A549 (cell line): ENCODE results near the gene ADH1A.

Experiments
- BCL3 ChIP-seq: fragments of >200 bp; sonication (Bioruptor Twin); formaldehyde crosslinking; IDR thresholded peaks from 3 replicates; pipeline ENCODE4 v1.6.1; 2016
- BHLHE40 ChIP-seq: IDR thresholded peaks from 2 replicates; pipeline ENCODE4 v1.6.1; 2012; ENCODE audit warnings: low read depth, low read length, inconsistent platforms
- CTCF ChIP-seq: fragments of >200 bp; sonication (Bioruptor Twin); formaldehyde crosslinking; IDR thresholded peaks from 3 replicates; pipeline ENCODE4 v1.5.1; 2016
- EP300 ChIP-seq, 2 experiments: fragments of >200 bp; sonication (Bioruptor Twin); formaldehyde crosslinking; IDR thresholded peaks; 2 replicates in 1 of 2; 3 replicates in 1 of 2; pipeline ENCODE4 v1.6.1; 2016 to 2017
- HOXB13 ChIP-seq: fragments of 250-450 bp; sonication (Bioruptor Pico); IDR thresholded peaks from 2 replicates; pipeline ENCODE4 v1.5.0; 2020; ENCODE audit warnings: low read depth, mild to moderate bottlenecking, moderate library complexity
- HOXB5 ChIP-seq: fragments of 250-450 bp; sonication (Bioruptor Pico); IDR thresholded peaks from 2 replicates; pipeline ENCODE4 v1.5.0; 2020; ENCODE audit warnings: mild to moderate bottlenecking, moderate library complexity
- PBX3 ChIP-seq: IDR thresholded peaks from 2 replicates; pipeline ENCODE4 v1.6.1; 2012
- POLR2A ChIP-seq: IDR thresholded peaks from 2 replicates; pipeline ENCODE4 v1.6.1; 2012; ENCODE audit warnings: mild to moderate bottlenecking, low read length
- REST ChIP-seq: fragments of 200-600 bp; sonication (generic); IDR thresholded peaks from 2 replicates; pipeline ENCODE4 v1.6.1; 2016; ENCODE audit warnings: antibody characterized with exemption, mild to moderate bottlenecking, moderate library complexity
- SMC3 ChIP-seq: fragments of >200 bp; sonication (Bioruptor Twin); formaldehyde crosslinking; IDR thresholded peaks from 3 replicates; pipeline ENCODE4 v1.6.1; 2018; ENCODE audit warnings: inconsistent platforms
- ZSCAN20 ChIP-seq: fragments of 250-450 bp; sonication (Bioruptor Pico); IDR thresholded peaks from 2 replicates; pipeline ENCODE4 v1.8.0; 2022; ENCODE audit warnings: mild to moderate bottlenecking, moderate library complexity

- no peak for TF ChIP-seq CTCF
- no peak for TF ChIP-seq SMC3
- no peak for TF ChIP-seq HOXB5 (CRISPR knock-in tag)
- TF ChIP-seq BCL3 = no peak
- no peak for TF ChIP-seq EP300 (IDR thresholded peaks at IDR 0.05)
- TF ChIP-seq ZSCAN20 (CRISPR knock-in tag) = no peak
- no peak for TF ChIP-seq POLR2A
- TF ChIP-seq BHLHE40 = no peak
- no peak for TF ChIP-seq REST
- TF ChIP-seq HOXB13 = no peak
- TF ChIP-seq PBX3 = no peak
Observed at GRCh38 chr4:99273704-99274103, 17.1 kb downstream of the ADH1A start.
